Keratinocyte (primary cell): Measurements from ENCODE around the gene VPS33B.

Experiments used
- CTCF ChIP-seq, 3 experiments: IDR thresholded peaks in 1 of 3; conservative IDR thresholded peaks in 1 of 3; optimal IDR thresholded peaks in 1 of 3; 2 replicates in 2 of 3; 3 replicates in 1 of 3; pipeline versions ENCODE3 to v1.5.1; 2011; ENCODE audit warnings: low read length in 3 of 3, mild to moderate bottlenecking in 3 of 3, moderate library complexity in 2 of 3, control low read depth in 1 of 3, inconsistent platforms in 1 of 3; ENCODE audit not compliant: insufficient read depth in 2 of 3; ENCODE audit errors: extremely low read depth in 1 of 3
- EZH2 ChIP-seq: IDR thresholded peaks from one replicate; pipeline ENCODE4 v1.6.1; 2012; ENCODE audit warnings: inconsistent platforms, mild to moderate bottlenecking, low read length, moderate library complexity

- TF ChIP-seq CTCF (optimal IDR thresholded peaks at IDR 0.05 in 1 of 3, IDR thresholded peaks at IDR 0.05 in 1 of 3, conservative IDR thresholded peaks at IDR 0.05 in 1 of 3; ENCODE audit: extremely low read depth in 1 of 3, insufficient read depth in 2 of 3, low read length in 3 of 3) (no peak), EZH2 (no peak)
Observed at GRCh38 chr15:90970274-90970673, 52.1 kb downstream of the VPS33B start.
